Neural crest cell (in vitro differentiated cells): ENCODE results near the gene CCNY. TPM values are rescaled to one million over a fixed set of nuclear protein-coding genes. Genes with fewer than 3 reads are reported as not detected.

Source experiments
- DNase-seq: peaks from one replicate; pipeline ENCODE4 v3.0.0; 2021; ENCODE audit warnings: low read depth, mixed read lengths, low spot score
- H3K27ac Mint-ChIP-seq: one replicate; pipeline ENCODE4 v1.8.0; 2021; ENCODE audit warnings: mild to moderate bottlenecking, mixed read lengths; ENCODE audit not compliant: unreplicated experiment
- H3K27me3 Mint-ChIP-seq: 2 replicates; pipeline ENCODE4 v1.8.0; 2021; ENCODE audit warnings: low read depth, mild to moderate bottlenecking, mixed read lengths
- H3K36me3 Mint-ChIP-seq: 2 replicates; pipeline ENCODE4 v1.8.0; 2021; ENCODE audit warnings: low read depth, mild to moderate bottlenecking, mixed read lengths
- H3K4me1 Mint-ChIP-seq: 2 replicates; pipeline ENCODE4 v1.8.0; 2021; ENCODE audit warnings: mixed read lengths
- H3K4me3 Mint-ChIP-seq: one replicate; pipeline ENCODE4 v1.8.0; 2021; ENCODE audit warnings: mild to moderate bottlenecking, mixed read lengths
- H3K9me3 Mint-ChIP-seq: 2 replicates; pipeline ENCODE4 v1.8.0; 2021; ENCODE audit warnings: mixed read lengths
- total RNA-seq: library from RNA; stranded (reverse); gene quantifications from 2 replicates; pipeline ENCODE4 v1.2.1, GENCODE V29; 2021
- TF ChIP-seq, protein P1 (sequence below): fragments of 200-600 bp; sonication (generic); conservative IDR thresholded peaks from 2 replicates; pipeline ENCODE4 v1.5.0; 2021; ENCODE audit warnings: antibody characterized with exemption, mild to moderate bottlenecking

Gene CCNY
- total RNA-seq, 1 donor from 2014 or later = 57.0 TPM

DNA sequence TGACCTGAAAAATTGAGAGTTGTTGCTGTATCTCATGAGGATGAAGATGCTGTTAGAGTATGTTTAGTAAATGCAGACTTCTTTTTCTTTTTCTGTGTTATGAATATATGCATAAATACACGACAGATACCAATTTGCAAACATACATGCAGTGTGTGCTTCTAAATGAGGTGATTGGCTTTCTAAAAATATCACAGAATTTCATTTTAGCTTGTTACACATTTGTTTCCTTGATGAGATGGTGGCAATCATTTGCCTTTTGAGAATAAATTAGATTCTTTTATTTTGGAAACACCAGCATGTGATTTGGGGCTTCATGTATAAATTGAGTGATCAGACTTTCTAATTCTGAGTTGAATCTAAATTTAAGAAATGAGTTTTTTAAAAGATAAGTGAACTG is 29.7 kb downstream of the CCNY start:
- Mint-ChIP-seq H3K4me1 (peaks cover 11% of the 10 kb centered on the region), H3K9me3 (no peaks in the 10 kb centered on the region), H3K27ac (no peak overlapping the region), H3K27me3 (no peaks in the 10 kb centered on the region), H3K36me3 (no peaks in the 10 kb centered on the region), H3K4me3 (no peak overlapping the region)
- DNase-seq = no peak
- TF ChIP-seq, protein P1, sequence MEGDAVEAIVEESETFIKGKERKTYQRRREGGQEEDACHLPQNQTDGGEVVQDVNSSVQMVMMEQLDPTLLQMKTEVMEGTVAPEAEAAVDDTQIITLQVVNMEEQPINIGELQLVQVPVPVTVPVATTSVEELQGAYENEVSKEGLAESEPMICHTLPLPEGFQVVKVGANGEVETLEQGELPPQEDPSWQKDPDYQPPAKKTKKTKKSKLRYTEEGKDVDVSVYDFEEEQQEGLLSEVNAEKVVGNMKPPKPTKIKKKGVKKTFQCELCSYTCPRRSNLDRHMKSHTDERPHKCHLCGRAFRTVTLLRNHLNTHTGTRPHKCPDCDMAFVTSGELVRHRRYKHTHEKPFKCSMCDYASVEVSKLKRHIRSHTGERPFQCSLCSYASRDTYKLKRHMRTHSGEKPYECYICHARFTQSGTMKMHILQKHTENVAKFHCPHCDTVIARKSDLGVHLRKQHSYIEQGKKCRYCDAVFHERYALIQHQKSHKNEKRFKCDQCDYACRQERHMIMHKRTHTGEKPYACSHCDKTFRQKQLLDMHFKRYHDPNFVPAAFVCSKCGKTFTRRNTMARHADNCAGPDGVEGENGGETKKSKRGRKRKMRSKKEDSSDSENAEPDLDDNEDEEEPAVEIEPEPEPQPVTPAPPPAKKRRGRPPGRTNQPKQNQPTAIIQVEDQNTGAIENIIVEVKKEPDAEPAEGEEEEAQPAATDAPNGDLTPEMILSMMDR = no peak

DNA sequence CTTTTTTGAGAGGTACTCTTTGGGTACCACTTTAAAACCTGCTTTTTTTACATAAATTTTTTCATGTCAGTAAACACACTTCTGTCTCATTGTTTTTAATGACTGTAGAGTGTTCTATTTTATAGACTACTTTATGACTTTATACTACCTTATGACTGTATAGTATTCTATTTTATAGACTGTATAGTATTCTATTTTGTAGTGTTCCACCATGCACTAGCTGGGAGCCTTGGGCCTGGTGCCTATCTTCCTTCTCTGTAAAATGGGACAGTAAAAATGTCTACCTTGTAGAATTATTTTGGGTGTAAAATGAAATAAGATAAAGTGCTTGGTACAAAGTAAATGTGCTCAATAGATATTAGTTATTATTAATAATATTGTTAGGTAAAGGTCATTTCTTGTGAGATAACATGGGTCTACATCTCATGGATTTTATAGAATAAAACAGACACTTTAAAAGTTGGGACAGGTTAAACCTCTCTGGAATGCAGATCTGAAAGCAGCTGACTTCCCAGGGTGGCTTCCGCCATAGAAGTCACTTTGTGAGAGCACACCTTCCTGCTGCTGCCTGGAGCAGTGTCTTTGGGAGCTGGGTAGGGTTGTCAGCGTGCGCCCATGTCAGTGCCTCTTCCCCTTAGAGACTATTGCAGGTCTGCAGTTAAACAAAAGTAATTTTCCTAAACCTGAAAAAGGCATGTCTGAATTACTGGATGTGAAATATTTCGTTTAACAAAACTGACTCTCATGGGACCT is 31.0 kb downstream of the CCNY start:
- H3K9me3 Mint-ChIP-seq = no peaks in the 10 kb centered on the region
- no peaks in the 10 kb centered on the region for H3K36me3 Mint-ChIP-seq
- peaks cover 24% of the 10 kb centered on the region for H3K4me1 Mint-ChIP-seq
- no peak for DNase-seq
- no peak overlapping the region for H3K4me3 Mint-ChIP-seq
- H3K27me3 Mint-ChIP-seq = no peaks in the 10 kb centered on the region
- no peak overlapping the region for H3K27ac Mint-ChIP-seq
- TF ChIP-seq, protein P1 = no peak

DNA sequence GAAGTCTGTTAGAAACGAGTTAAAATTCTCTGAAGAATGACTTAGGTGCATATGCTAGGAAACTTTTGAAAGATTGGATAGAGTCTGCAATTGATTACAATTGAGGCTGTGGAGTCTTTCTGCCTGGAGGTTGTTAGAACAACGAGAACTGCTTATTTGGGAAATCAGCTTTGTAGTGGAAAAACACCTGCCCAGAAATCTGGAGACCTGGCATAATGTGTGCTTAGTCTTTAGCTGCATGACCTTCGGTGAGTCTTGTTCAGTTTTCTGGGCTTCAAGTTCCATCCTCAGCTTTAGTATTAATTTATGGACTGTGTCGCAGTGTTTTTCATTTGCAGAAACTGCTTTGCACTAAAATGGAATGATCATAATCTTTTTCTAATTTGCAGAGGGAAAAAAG is 31.7 kb downstream of the CCNY start:
- Mint-ChIP-seq H3K36me3 (no peaks in the 10 kb centered on the region), H3K4me1 (peaks cover 30% of the 10 kb centered on the region), H3K9me3 (no peaks in the 10 kb centered on the region), H3K27ac (no peak overlapping the region), H3K27me3 (no peaks in the 10 kb centered on the region), H3K4me3 (no peak overlapping the region)
- no peak for DNase-seq
- TF ChIP-seq, protein P1 = no peak

DNA sequence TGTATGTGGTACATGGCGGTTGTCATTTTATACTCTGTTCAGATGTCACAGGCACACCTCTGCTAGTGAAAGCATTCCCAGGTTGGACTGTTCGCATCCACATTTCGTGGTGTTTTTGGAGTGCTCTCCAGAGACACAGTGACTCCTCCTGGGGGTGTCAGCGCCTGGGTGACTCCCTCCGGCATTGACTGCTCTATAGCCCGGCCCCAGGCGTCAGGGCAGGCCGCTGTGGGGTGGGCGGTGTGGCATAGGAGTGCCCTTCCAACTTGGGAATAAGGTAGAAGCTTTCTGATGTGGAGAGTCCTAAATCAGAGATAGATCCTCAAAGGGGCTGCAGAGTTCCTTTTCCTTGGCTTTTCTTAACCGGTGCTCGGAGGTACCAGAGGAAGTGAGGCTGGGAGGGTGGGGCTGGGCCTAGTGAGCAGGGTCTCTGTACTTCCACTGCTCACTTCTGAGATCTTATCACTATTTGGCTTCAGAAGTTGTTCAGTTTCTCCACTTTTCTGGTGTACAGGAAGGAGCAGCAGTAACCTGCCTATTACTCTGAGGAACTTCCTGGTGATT is 32.3 kb downstream of the CCNY start:
- no peak overlapping the region for H3K4me3 Mint-ChIP-seq
- no peaks in the 10 kb centered on the region for H3K36me3 Mint-ChIP-seq
- no peaks in the 10 kb centered on the region for H3K9me3 Mint-ChIP-seq
- no peaks in the 10 kb centered on the region for H3K27me3 Mint-ChIP-seq
- TF ChIP-seq, protein P1 = no peak
- no peak for DNase-seq
- H3K4me1 Mint-ChIP-seq = peaks cover 33% of the 10 kb centered on the region
- no peak overlapping the region for H3K27ac Mint-ChIP-seq

DNA sequence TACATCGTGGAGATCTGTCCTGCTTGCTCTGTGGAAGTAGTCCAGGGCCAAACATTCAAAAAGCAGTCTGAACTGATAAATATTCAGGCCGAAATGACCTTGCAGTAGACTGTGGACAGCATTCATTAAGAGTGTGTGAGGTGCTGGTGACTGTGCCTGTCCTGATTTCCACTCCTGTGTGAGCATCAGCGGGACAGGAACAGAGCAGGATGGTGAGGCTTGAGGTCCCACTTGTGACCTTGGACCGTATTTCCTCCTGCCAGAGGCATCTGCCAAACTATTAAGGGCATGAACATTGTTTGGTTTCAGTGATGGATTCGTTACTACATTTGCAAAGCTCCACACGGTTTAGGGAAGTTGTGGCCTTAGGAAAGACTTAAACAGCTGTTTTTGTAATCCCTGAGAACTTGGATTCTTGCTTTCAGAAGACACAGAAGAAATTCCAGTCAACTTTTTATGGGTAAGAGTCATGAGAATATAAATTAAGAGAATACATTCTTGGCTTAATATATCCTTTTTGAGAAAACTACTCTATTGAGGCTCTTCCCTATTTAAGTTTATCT is 32.8 kb downstream of the CCNY start:
- TF ChIP-seq, protein P1 = no peak
- no peaks in the 10 kb centered on the region for H3K27me3 Mint-ChIP-seq

More for the DNA sequence above, 32.8 kb downstream of the CCNY start:
- Mint-ChIP-seq H3K4me3 (no peak overlapping the region), H3K27ac (no peak overlapping the region), H3K4me1 (peaks cover 33% of the 10 kb centered on the region), H3K9me3 (no peaks in the 10 kb centered on the region), H3K36me3 (no peaks in the 10 kb centered on the region)
- no peak for DNase-seq
